HG02642 (cell line): ENCODE measurements around the gene SWAP70.
"Not testable (repeated sequence)": the region's sequence is repeated elsewhere in the genome, so short reads cannot be mapped to it uniquely, and the experiment has no call there.

ENCODE experiments used
- ATAC-seq: cut with Tn5 transposase; IDR thresholded peaks from one replicate; pipeline ENCODE4 v1.9.1; 2021; ENCODE audit warnings: mild to moderate bottlenecking; ENCODE audit not compliant: unreplicated experiment, poor library complexity

The SWAP70 gene

GRCh38 chr11:9663699-9664275, at the start of gene SWAP70:
SWAP70 (plus strand) TSS chr11:9664077; CDS start chr11:9664180, 103 bp downstream.
- ATAC-seq: peak; percentile 89

GRCh38 chr11:9615031-9615451, 48.8 kb upstream of the SWAP70 start:
- peak; percentile 47 for ATAC-seq

- no peak for ATAC-seq
Observed at GRCh38 chr11:9616042-9616675, 47.7 kb upstream of the SWAP70 start.

- ATAC-seq: no peak
Observed at GRCh38 chr11:9616858-9617257, 47.0 kb upstream of the SWAP70 start.

- ATAC-seq: no peak
Observed at GRCh38 chr11:9617940-9618339, 45.9 kb upstream of the SWAP70 start.

GRCh38 chr11:9619004-9619403, 44.9 kb upstream of the SWAP70 start:
- ATAC-seq: no peak

- no peak for ATAC-seq
Observed at GRCh38 chr11:9619971-9620370, 43.9 kb upstream of the SWAP70 start.

- ATAC-seq: not testable (repeated sequence)
Observed at GRCh38 chr11:9622353-9622752, 41.5 kb upstream of the SWAP70 start.

GRCh38 chr11:9623053-9623452, 40.8 kb upstream of the SWAP70 start:
- not testable (repeated sequence) for ATAC-seq

GRCh38 chr11:9624448-9624847, 39.4 kb upstream of the SWAP70 start:
- no peak for ATAC-seq

GRCh38 chr11:9625162-9625561, 38.7 kb upstream of the SWAP70 start:
- ATAC-seq: no peak

GRCh38 chr11:9625728-9626127, 38.1 kb upstream of the SWAP70 start:
- no peak for ATAC-seq

GRCh38 chr11:9626496-9627394, 37.1 kb upstream of the SWAP70 start:
- ATAC-seq: no peak

GRCh38 chr11:9629064-9629463, 34.8 kb upstream of the SWAP70 start:
- ATAC-seq: no peak

GRCh38 chr11:9633679-9634078, 30.2 kb upstream of the SWAP70 start:
- no peak for ATAC-seq

GRCh38 chr11:9636691-9637090, 27.2 kb upstream of the SWAP70 start:
- ATAC-seq: no peak

GRCh38 chr11:9639099-9639498, 24.8 kb upstream of the SWAP70 start:
- ATAC-seq: no peak

GRCh38 chr11:9639985-9640384, 23.9 kb upstream of the SWAP70 start:
- no peak for ATAC-seq

GRCh38 chr11:9642894-9643293, 21.0 kb upstream of the SWAP70 start:
- ATAC-seq: no peak

GRCh38 chr11:9643751-9644150, 20.1 kb upstream of the SWAP70 start:
- ATAC-seq: peak; percentile 79

- ATAC-seq: no peak
Observed at GRCh38 chr11:9645881-9646280, 18.0 kb upstream of the SWAP70 start.
